ENCODE results near the gene CCDC137. TPM values are rescaled to one million over a fixed set of nuclear protein-coding genes. Genes with fewer than 3 reads are reported as not detected.

Gene CCDC137
- polyA plus RNA-seq, 1 of the 3 experiments (the other 2 are of a cell fraction): 62.4 TPM

GRCh38 chr17:81682565-81683207 lies 16.1 kb downstream of the CCDC137 start (continued):
- TF ChIP-seq CHD2 (IDR thresholded peaks at IDR 0.05; ENCODE audit: low read length, partially characterized antibody): no peak
- no peak for TF ChIP-seq TCF12 (IDR thresholded peaks at IDR 0.05)

GRCh38 chr17:81683208-81683583 lies 16.7 kb downstream of the CCDC137 start:
- peaks cover 12% of the 10 kb centered on the region for H3F3A ChIP-seq (replicated peaks; ENCODE audit: insufficient read depth)
- H3K27ac ChIP-seq (ENCODE audit: low read depth in 2 of 2, low read length in 1 of 2): peak overlapping the region; percentile 76 to 82
- peak overlapping the region; percentile 96 for H3K4me2 ChIP-seq
- no peak for TF ChIP-seq JUND (IDR thresholded peaks at IDR 0.05)
- 0 out of 2 replicates have a peak, but pooled peaks have one; percentile 15 for TF ChIP-seq FOXJ3 (CRISPR knock-in tag; IDR thresholded peaks at IDR 0.05)
- DNase-seq: no peak
- POLR2A ChIA-PET: interaction anchor here (0.6 to 2.8 kb wide), 13 partner anchors 8 to 188 kb away, joined by 3 to 33 read pairs (median 5); partner anchors contain the start of genes ARHGDIA, CCDC137, MCRIP1 and MRPL12
- peaks cover 19 to 21% of the 10 kb centered on the region in 2 experiments; a peak in 3 of 4 replicates for H3K4me1 ChIP-seq (ENCODE audit: control insufficient read depth in 1 of 2, insufficient read depth in 2 of 2, low read depth in 1 of 2, low read length in 1 of 2)
- H3K79me2 ChIP-seq (ENCODE audit: insufficient read depth): peaks cover 94% of the 10 kb centered on the region
- whole genome bisulfite sequencing (ENCODE audit: low lambda C conversion rate): 11% methylated on average over 6 of the region's 37 CpGs
- peaks cover 39 to 47% of the 10 kb centered on the region in 2 experiments for H3K36me3 ChIP-seq (replicated peaks in 1 of 2; ENCODE audit: control insufficient read depth in 1 of 2, insufficient read depth in 2 of 2, low read length in 1 of 2)
- H3K9me3 ChIP-seq: no peaks in the 10 kb centered on the region
- H2AFZ ChIP-seq (ENCODE audit: low read depth): peak overlapping the region; percentile 48; the same call in 1 of the 2 replicates
- H4K20me1 ChIP-seq (ENCODE audit: insufficient read depth): peaks cover 38% of the 10 kb centered on the region
- no peaks in the 10 kb centered on the region for H3K9me2 ChIP-seq
- CTCF ChIA-PET: interaction anchor here (0.8 to 2.4 kb wide), 11 partner anchors 10 to 338 kb away, joined by 3 to 12 read pairs (median 3); partner anchors contain the start of gene MRPL12
- no peaks in the 10 kb centered on the region for H3K27me3 ChIP-seq (ENCODE audit: insufficient read depth)
- H3K4me3 ChIP-seq (ENCODE audit: low read depth in 2 of 2, low read length in 1 of 2): peak overlapping the region; percentile 94 to 99
- peak overlapping the region; percentile 96 for H3K9ac ChIP-seq

- ChIA-PET POLR2A (interaction anchor here (0.6 to 2.8 kb wide), 12 partner anchors 8 to 187 kb away, joined by 3 to 33 read pairs (median 5); partner anchors contain the start of genes ARHGDIA, CCDC137, MCRIP1 and MRPL12), CTCF (interaction anchor here (0.8 to 2.4 kb wide), 11 partner anchors 10 to 337 kb away, joined by 3 to 12 read pairs (median 4); partner anchors contain the start of gene MRPL12)
- H3K4me1 ChIP-seq (ENCODE audit: control insufficient read depth in 1 of 2, insufficient read depth in 2 of 2, low read depth in 1 of 2, low read length in 1 of 2): peaks cover 19 to 21% of the 10 kb centered on the region in 2 experiments; a peak in 3 of 4 replicates
- DNase-seq: peak; percentile 100
- peaks cover 17% of the 10 kb centered on the region for H3F3A ChIP-seq (replicated peaks; ENCODE audit: insufficient read depth)
- peaks cover 95% of the 10 kb centered on the region for H3K79me2 ChIP-seq (ENCODE audit: insufficient read depth)
- H4K20me1 ChIP-seq (ENCODE audit: insufficient read depth): peaks cover 44% of the 10 kb centered on the region
- H3K27ac ChIP-seq (ENCODE audit: low read depth in 2 of 2, low read length in 1 of 2): peak within 1 kb of the TSS; percentile 82 to 91
- 1% methylated on average over 52 of the region's 112 CpGs for WGBS (ENCODE audit: low lambda C conversion rate)
- H3K36me3 ChIP-seq (replicated peaks in 1 of 2; ENCODE audit: control insufficient read depth in 1 of 2, insufficient read depth in 2 of 2, low read length in 1 of 2): peaks cover 45 to 54% of the 10 kb centered on the region in 2 experiments
- H2AFZ ChIP-seq (ENCODE audit: low read depth): peak within 1 kb of the TSS; percentile 48; the same call in 1 of the 2 replicates
- H3K9me3 ChIP-seq: no peaks in the 10 kb centered on the region
- peak within 1 kb of the TSS; percentile 98 for H3K9ac ChIP-seq
- H3K4me3 ChIP-seq (ENCODE audit: low read depth in 2 of 2, low read length in 1 of 2): peak within 1 kb of the TSS; percentile 94 to 99
- no peaks in the 10 kb centered on the region for H3K27me3 ChIP-seq (ENCODE audit: insufficient read depth)
- no peaks in the 10 kb centered on the region for H3K9me2 ChIP-seq
- peak within 1 kb of the TSS; percentile 100 for H3K4me2 ChIP-seq
- no peak for TF ChIP-seq SMC3 (IDR thresholded peaks at IDR 0.05; ENCODE audit: low read depth, low read length)
- no peak for TF ChIP-seq MEF2A (IDR thresholded peaks at IDR 0.05; ENCODE audit: borderline replicate concordance, low read depth)
- peak; percentile 96 for TF ChIP-seq CHD2 (IDR thresholded peaks at IDR 0.05; ENCODE audit: low read length, partially characterized antibody)
- TF ChIP-seq TAF1 (IDR thresholded peaks at IDR 0.05; ENCODE audit: borderline replicate concordance, low read depth, low read length): peak; percentile 65
- peak; percentile 91 for TF ChIP-seq GABPA (IDR thresholded peaks at IDR 0.05; ENCODE audit: low read depth)
- TF ChIP-seq MAX (IDR thresholded peaks at IDR 0.05; ENCODE audit: low read depth): peak; percentile 73
- TF ChIP-seq USF2 (IDR thresholded peaks at IDR 0.05; ENCODE audit: borderline replicate concordance, low read depth, low read length): no peak
- peak; percentile 91 for TF ChIP-seq NRF1 (IDR thresholded peaks at IDR 0.05; ENCODE audit: low read depth, low read length)
- TF ChIP-seq SIN3A (IDR thresholded peaks at IDR 0.05; ENCODE audit: borderline replicate concordance, low read depth, low read length): peak; percentile 97
- no peak for TF ChIP-seq NFIC (IDR thresholded peaks at IDR 0.05; ENCODE audit: borderline replicate concordance)
- TF ChIP-seq CTCF (IDR thresholded peaks at IDR 0.05): no peak
- no peak for TF ChIP-seq EZH2phosphoT487 (IDR thresholded peaks at IDR 0.05; ENCODE audit: borderline replicate concordance, low read depth)
- no peak for TF ChIP-seq FOXM1 (IDR thresholded peaks at IDR 0.05; ENCODE audit: low read depth)
- TF ChIP-seq FOSL2 (IDR thresholded peaks at IDR 0.05; ENCODE audit: borderline replicate concordance, low read depth): no peak
- TF ChIP-seq PBX3 (IDR thresholded peaks at IDR 0.05): peak; percentile 65
These were observed 17.3 kb downstream of the CCDC137 start, which contains the start of the genes ARL16 and HGS for GRCh38 chr17:81683584-81684441. TSS of gene ARL16 (minus strand) at chr17:81683797. CDS start at chr17:81683753, 44 bp downstream. TSS of gene HGS (plus strand) at chr17:81684011. CDS start at chr17:81684067, 56 bp downstream.
